Spinal cord (tissue), 10 donors: ENCODE results near the gene SYF2. TPM values are rescaled to one million over a fixed set of nuclear protein-coding genes. Genes with fewer than 3 reads are reported as not detected.

Experiments
- DNase-seq, 6 donors: peaks; one replicate each; pipeline versions ENCODE4 v3.0.0 to v3.0.0-alpha.2; 2013 to 2015; ENCODE audit warnings: low spot score in 6 of 6, low read depth in 4 of 6
- H3K27ac ChIP-seq: one replicate; pipeline ENCODE4 v1.5.1; 2013; ENCODE audit warnings: low read depth, low read length, control low read depth
- H3K27me3 ChIP-seq: one replicate; pipeline ENCODE4 v1.6.1; 2013; ENCODE audit warnings: low read length; ENCODE audit not compliant: control insufficient read depth, insufficient read depth
- H3K36me3 ChIP-seq: one replicate; pipeline ENCODE4 v1.6.1; 2013; ENCODE audit warnings: low read length; ENCODE audit not compliant: control insufficient read depth, insufficient read depth
- H3K4me1 ChIP-seq: one replicate; pipeline ENCODE4 v1.6.1; 2013; ENCODE audit warnings: low read length; ENCODE audit not compliant: control insufficient read depth, insufficient read depth
- H3K4me3 ChIP-seq: one replicate; pipeline ENCODE4 v1.5.1; 2013; ENCODE audit warnings: low read depth, low read length, control low read depth
- H3K9me3 ChIP-seq: one replicate; pipeline ENCODE4 v1.6.1; 2013; ENCODE audit warnings: low read length; ENCODE audit not compliant: control insufficient read depth, insufficient read depth
- WGBS: methylation state at CpG from one replicate; pipeline ENCODE4 v1.1.5; 2013; ENCODE audit warnings: missing lambda C conversion rate; ENCODE audit not compliant: insufficient coverage; 5-methylcytosine and 5-hydroxymethylcytosine counted together
- polyA plus RNA-seq, 2 donors: library from polyadenylated mRNA; unstranded; fragments of 120-200 nt; gene quantifications; one replicate each; pipeline ENCODE4 v1.2.1, GENCODE V29; 2013; ENCODE audit not compliant: insufficient read length in 2 of 2
- total RNA-seq, 2 donors: library from RNA; depleted of rRNA in 1 of 2; stranded (reverse); fragments of 120-200 nt in 1 of 2; fragments of >200 nt in 1 of 2; gene quantifications; one replicate each; pipeline versions ENCODE4 v1.2.3 to v1.2.4, GENCODE V29; 2013 to 2014
- donor health status: healthy.

The SYF2 gene
- total and polyA plus RNA-seq, 4 donors: 40.9 to 59.4 (median 49.2) TPM

DNA sequence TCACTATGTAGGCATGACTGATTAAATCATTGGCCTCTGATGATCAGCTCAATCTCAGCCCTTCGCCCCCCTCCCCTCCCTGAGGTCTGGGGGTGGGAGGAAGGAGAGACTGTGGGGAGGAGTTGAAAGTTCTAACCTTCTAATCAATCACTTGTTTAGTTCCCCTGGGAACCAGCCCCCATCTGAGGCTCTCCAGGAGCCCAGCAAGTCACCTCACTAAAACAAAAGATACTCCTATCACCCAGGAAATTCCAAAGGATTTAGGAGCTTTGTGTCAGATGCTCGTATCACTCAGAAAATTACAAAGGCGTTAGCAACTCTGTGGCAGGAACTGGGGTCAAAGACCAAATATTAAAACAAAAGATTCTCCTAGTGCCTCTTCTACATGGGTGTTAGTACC is 21.6 kb downstream of the SYF2 start:
- DNase-seq: no peak
- no peaks in the 10 kb centered on the region for H3K4me1 ChIP-seq
- H3K27ac ChIP-seq: no peak overlapping the region
- WGBS: 48% methylated on average over 2 of the region's 3 CpGs
- H3K36me3 ChIP-seq: no peaks in the 10 kb centered on the region
- no peaks in the 10 kb centered on the region for H3K9me3 ChIP-seq
- peaks cover 14% of the 10 kb centered on the region for H3K27me3 ChIP-seq
- no peak overlapping the region for H3K4me3 ChIP-seq

DNA sequence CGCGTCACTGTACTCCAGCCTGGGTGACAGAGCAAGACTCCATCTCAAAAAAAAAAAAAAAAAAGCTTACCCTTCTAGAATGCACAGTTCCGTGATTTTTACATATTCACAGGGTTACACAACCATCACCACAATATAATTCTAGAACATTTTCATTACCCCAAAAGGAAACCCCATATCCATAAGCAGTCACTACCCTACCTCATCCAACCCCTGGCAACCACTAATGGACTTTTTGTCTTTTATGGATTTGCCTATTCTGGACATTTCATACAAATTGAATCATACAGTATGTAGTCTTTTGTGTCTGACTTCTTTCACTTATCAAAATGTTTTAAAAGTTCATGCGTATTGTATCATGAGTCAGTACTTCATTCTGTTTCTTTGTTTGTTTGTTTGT is 22.8 kb downstream of the SYF2 start:
- Histone ChIP-seq H3K27ac (no peak overlapping the region), H3K36me3 (no peaks in the 10 kb centered on the region), H3K27me3 (peaks cover 20% of the 10 kb centered on the region), H3K9me3 (no peaks in the 10 kb centered on the region), H3K4me3 (no peak overlapping the region), H3K4me1 (no peaks in the 10 kb centered on the region)
- 83% methylated on average over 1 of the region's 4 CpGs for WGBS
- DNase-seq: no peak

GRCh38 chr1:25208561-25209222 is 23.6 kb downstream of the SYF2 start:
- no peaks in the 10 kb centered on the region for H3K36me3 ChIP-seq
- H3K9me3 ChIP-seq: no peaks in the 10 kb centered on the region
- no peak overlapping the region for H3K4me3 ChIP-seq
- no peaks in the 10 kb centered on the region for H3K4me1 ChIP-seq
- DNase-seq: no peak
- 42% methylated on average over 2 of the region's 2 CpGs for WGBS
- H3K27me3 ChIP-seq: peaks cover 20% of the 10 kb centered on the region
- no peak overlapping the region for H3K27ac ChIP-seq

- H3K4me3 ChIP-seq: no peak overlapping the region
- DNase-seq: no peak
- no CpG with 5 or more reads among the region's 1 CpG for WGBS
- H3K36me3 ChIP-seq: no peaks in the 10 kb centered on the region
- peaks cover 20% of the 10 kb centered on the region for H3K27me3 ChIP-seq
- H3K4me1 ChIP-seq: no peaks in the 10 kb centered on the region
- no peaks in the 10 kb centered on the region for H3K9me3 ChIP-seq
- H3K27ac ChIP-seq: no peak overlapping the region
These were observed 24.2 kb downstream of the SYF2 start for GRCh38 chr1:25208092-25208491.

GRCh38 chr1:25206201-25206600 is 26.1 kb downstream of the SYF2 start:
- whole genome bisulfite sequencing: 83% methylated on average over 5 of the region's 5 CpGs
- H3K27ac ChIP-seq: no peak overlapping the region
- no peak overlapping the region for H3K4me3 ChIP-seq
- H3K27me3 ChIP-seq: peaks cover 20% of the 10 kb centered on the region
- no peaks in the 10 kb centered on the region for H3K4me1 ChIP-seq
- no peak for DNase-seq
- no peaks in the 10 kb centered on the region for H3K9me3 ChIP-seq
- no peaks in the 10 kb centered on the region for H3K36me3 ChIP-seq

GRCh38 chr1:25205786-25206185 is 26.5 kb downstream of the SYF2 start:
- DNase-seq: no peak
- Histone ChIP-seq H3K9me3 (no peaks in the 10 kb centered on the region), H3K4me3 (no peak overlapping the region), H3K36me3 (no peaks in the 10 kb centered on the region), H3K27ac (no peak overlapping the region), H3K4me1 (no peaks in the 10 kb centered on the region), H3K27me3 (peaks cover 20% of the 10 kb centered on the region)
- 80% methylated on average over 3 of the region's 5 CpGs for WGBS

DNA sequence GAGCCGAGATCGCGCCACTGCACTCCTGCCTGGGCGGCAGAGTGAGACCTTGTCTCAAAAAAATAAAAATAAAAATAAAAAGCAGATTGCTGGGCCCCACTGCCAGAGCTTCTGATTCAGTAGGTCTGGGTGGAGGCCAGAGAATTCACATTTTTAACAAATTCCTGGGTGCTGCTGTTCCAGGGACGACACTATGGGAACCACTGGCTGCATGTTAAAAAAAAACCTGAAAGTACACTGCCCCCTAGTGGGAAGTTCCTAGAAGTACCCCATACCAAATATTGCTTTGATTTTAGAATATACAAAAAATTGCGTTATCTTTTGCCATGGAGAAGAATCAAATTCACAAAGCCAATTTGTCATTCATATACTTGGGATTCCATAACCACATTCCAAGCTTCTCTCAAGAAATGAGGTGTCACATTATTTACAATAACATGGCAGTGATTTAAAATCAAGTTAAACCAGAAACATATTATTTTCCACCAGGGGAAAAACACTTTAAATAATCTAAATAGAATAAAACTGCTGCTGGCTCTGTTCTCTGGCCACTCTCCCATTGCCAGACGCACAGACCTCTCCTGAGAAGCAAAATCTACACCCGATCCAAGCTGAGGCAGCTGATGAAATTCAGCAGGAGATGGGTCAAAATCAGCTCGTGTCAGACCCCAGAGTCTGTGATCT is 27.4 kb downstream of the SYF2 start:
- no peak overlapping the region for H3K4me3 ChIP-seq
- 39% methylated on average over 3 of the region's 9 CpGs for WGBS
- peaks cover 18% of the 10 kb centered on the region for H3K27me3 ChIP-seq
- H3K27ac ChIP-seq: no peak overlapping the region
- DNase-seq: peak in 2 of 6 donors; percentile 71 to 87
- H3K36me3 ChIP-seq: no peaks in the 10 kb centered on the region
- peaks cover 8% of the 10 kb centered on the region for H3K4me1 ChIP-seq
- H3K9me3 ChIP-seq: no peaks in the 10 kb centered on the region

GRCh38 chr1:25201006-25201405 is 31.3 kb downstream of the SYF2 start:
- no peak for DNase-seq
- WGBS: 84% methylated on average over 6 of the region's 7 CpGs
- Histone ChIP-seq H3K4me3 (no peak overlapping the region), H3K27ac (no peak overlapping the region), H3K27me3 (peaks cover 34% of the 10 kb centered on the region), H3K9me3 (no peaks in the 10 kb centered on the region), H3K4me1 (peaks cover 39% of the 10 kb centered on the region), H3K36me3 (no peaks in the 10 kb centered on the region)

- H3K36me3 ChIP-seq: no peaks in the 10 kb centered on the region
- peak in 2 of 6 donors; percentile 19 to 65 for DNase-seq
- no peak overlapping the region for H3K4me3 ChIP-seq
- WGBS: 56% methylated on average over 18 of the region's 20 CpGs
- H3K27ac ChIP-seq: no peak overlapping the region
- no peaks in the 10 kb centered on the region for H3K9me3 ChIP-seq
- H3K27me3 ChIP-seq: peaks cover 35% of the 10 kb centered on the region
- peaks cover 39% of the 10 kb centered on the region for H3K4me1 ChIP-seq
These were observed 32.3 kb downstream of the SYF2 start for GRCh38 chr1:25199819-25200620.
